ENCODE measurements around the gene NEU2.

NEU2 gene

DNA sequence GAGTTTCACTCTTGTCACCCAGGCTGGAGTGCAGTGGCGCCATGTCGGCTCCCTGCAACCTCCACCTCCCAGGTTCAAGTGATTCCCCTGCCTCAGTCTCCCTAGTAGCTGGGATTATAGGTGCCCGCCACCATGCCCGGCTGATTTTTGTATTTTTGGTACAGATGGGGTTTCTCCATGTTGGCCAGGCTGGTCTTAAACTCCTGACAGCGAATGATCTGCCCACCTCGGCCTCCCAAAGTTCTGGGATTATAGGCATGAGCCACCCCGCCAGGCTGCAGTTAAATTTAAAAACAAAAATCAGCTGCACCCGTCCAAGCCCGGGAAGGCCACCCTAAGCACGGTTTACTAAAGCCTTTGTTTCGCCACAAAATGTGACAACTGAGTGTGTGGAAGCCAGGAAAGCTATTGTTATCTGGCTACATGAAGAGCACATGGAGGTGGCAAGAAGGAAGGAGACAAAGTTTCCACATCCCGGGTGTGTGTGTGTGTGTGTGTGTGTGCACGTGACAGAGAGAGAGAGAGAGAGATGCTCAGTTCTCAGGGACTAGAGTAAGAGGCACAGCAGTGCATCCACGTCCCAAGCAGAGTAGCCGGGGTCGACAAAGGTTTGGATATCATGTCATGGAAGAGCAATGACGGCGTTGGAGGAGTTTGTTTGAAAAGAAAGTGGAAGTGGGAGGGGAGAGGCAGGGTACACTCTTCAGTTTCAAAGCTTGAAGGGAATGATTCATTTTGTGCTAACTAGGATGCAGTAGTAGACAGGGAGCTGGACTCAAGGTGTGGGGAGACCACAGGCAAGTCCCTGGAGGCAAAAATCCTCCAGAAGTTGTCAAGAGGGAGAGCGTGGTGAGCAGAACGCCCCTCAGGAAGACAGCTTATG is 47.7 kb downstream of the NEU2 start:
- no peak for DNase-seq

DNA sequence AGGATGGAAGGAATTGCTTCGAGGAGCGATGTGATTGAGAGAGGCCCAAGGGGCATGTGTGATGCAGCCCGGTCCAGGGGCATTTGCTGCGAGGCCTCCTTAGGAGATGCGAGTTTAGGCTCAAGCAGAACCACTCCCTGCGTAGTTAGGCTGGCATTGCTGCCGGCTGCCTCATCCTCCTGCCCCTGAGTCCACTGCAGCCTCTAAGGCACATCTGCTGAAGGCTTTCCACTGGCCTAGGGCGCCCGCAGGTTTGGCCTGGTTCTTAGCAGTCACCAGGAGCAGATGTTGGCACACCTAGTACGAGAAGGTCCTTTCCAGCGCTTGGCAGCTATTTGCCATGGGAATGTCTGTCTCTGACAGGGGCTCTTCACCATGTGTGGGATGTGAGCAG is 48.4 kb downstream of the NEU2 start:
- no peak for DNase-seq

DNA sequence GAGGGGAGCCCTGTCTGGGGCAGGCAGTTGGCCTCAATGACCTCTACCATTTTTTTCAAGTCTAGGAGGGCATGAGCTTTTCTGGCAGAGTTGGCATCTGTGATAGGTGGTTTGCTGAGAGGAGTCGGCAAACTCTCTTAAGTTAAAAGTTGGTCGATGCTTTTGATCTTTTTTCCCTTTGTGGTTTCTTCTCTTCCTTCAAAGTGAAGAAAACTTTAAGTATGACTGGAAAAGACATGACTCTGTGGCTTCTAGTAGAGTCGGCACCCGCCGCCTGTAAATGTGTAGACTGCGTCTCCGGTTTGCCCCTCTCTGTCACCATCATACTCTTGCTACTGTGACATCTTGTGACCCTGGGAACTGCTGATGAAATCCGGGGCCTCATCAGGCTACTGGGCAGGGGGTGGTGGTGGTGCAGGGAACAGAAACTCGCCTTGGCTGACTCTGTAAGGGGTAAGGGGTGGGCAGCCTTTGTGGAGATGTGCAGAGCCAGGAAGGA is 48.8 kb downstream of the NEU2 start:
- DNase-seq, result peak; percentile 26

DNA sequence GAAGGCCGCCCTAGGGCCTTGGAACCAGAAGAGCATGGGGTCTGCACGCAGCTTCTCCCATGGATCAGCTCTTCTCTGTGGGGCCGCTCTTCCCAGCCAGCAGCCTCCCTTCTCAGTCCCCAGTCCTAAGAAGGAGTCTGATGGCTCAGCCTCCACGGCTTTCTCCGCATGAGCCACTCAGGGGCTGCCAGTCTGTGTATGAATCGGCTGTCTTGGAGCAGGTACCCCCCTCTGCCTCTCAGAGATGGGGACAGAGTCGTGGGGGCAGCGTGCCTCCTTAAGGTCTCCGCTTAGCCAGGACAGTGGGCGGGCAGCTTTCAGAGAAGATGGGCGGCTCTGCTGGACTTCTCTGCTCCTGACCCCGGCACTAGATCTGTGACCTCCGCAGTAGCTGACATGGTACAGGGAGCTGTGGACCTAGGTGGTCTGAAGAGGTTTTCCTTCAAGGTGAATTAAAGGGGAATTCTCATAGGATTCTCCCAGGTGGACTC is 49.3 kb downstream of the NEU2 start:
- DNase-seq, result no peak

DNA sequence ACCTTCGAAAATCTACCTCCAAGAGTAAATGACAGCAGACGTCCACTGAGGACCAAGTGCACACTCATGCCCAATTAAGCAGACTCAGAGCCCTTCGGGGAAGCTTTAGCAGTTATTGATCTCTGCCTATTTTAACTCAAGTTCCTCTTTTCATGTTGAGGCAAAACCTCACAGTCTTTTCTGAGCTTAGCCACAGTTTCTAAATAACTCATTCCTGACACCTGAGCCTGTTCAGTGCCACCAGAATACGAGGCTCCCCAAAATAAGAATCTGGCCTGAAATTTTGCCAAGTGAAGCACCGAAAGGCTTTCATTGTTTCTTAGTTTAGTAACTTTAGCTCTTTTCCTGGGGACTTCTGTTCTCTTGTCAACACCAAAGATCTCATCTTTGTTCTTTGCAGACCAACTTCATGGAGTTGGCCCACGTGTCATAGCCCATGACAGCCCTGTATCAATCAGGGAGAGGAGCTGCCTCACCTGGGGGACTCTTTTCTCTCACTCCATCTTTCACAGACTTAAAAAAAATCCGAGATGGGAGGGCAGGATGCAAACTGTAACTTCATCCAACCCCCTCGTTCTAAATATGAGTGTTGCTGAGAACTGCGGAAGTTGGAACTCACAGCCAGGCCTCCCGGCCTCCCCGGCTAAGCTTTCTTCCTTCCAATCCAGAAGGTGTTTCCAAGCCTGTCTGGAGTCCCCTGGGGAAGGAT is 49.9 kb downstream of the NEU2 start:
- DNase-seq, result no peak

DNA sequence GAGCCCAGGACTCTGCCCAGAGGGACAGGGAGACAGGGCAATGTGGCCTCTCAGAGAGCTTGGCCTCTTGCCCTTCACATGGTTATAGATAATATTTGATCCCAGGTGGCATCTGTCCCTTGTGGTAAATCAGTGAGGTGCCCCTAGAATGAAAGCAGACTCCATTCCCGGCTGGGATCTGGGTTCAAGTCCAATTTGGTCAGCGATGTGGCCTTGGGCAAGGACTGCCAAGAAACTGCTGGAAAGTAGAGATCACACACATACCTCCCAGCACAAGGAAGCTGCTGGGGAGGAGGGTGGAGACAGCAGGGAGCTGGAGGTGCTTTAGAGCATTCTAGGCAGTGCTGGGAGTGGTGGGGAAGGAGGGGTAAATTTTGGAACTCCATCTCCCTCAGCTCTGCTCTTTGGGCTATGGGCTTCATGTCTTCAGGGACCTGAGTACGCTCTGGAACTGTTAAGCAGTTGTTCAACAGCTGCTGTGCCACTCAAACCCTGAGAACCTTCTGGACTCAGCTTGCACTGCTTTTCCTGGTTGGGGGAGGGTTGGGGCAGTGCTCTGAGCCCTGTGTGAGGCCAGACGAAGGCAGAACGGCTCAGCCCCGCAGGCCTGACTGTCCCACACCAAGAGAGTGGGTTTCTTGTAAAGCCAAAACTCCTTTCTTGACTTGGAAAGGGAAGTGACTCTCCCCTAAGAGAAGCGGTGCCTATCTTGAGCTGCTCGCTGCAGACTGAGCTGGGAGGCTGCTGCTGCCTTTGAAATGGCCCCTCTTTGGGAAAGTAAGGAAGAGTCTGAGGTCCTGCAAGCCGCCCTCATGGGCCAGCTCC is 50.7 kb downstream of the NEU2 start:
- no peak for DNase-seq

DNA sequence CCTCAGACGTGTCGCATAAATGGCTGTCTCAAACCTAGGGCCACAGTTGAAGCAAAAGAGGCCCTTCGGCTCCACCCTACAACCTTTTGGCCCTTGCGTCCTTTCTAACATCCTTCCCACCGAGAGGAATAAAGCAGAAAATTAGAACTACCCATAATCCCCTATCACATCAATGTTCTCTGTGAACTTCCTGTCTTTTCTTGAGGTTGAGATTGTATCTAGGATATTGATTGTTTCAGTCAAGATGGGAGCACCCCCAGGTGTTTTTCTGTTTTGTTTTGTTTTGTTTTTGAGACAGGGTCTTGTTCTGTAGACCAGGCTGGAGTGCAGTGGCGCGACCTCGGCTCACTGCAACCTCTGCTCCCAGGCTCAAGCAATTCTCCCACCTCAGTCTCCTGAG is 51.3 kb downstream of the NEU2 start:
- no peak for DNase-seq

DNA sequence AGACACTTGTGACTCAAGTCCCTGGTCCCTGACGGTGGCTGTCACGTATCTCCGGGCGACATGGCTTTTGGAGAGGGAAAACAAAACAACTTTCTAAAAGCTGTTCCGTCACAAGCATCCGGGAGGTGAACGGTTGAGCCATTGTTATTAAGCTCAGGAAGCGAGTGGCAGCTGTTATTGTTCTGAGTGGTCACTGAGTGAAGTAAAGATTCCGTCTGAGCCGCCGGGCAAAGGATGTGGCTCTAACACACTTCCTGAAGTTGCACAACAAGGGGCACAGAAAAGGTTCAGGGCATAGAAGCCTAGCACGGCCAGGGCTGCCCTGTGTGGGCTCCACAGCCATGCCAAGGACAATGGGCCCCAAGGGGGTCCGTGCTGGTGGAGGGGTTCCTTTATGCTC is 52.0 kb downstream of the NEU2 start:
- DNase-seq, result peak; percentile 48

All from activated gamma-delta T cell treated with Interleukin-2 at 50 U/mL for 16 hours (primary cell).